HepG2 (cell line): ENCODE data around the gene HERC4. TPM values are rescaled to one million over a fixed set of nuclear protein-coding genes. Genes with fewer than 3 reads are reported as not detected.

Experiments
- ATAC-seq: fragments of 200-7000 bp; cut with Tn5 transposase; 3 replicates; pipeline ENCODE4 v1.9.1; 2020; ENCODE audit warnings: mild to moderate bottlenecking, moderate library complexity
- BruUV-seq: library from RNA; stranded (reverse); fragments of 400-500 nt; replicated peaks from 2 replicates; lab custom pipeline; 2021; lab: Mats Ljungman, UMichigan
- CTCF ChIA-PET: fragments of 300-600 bp; formaldehyde crosslinking; extraction: SDS; loops from one replicate; lab custom pipeline; 2021; ENCODE audit warnings: low total read pairs, inconsistent platforms, low intra/inter-chr PET ratio; lab: Yijun Ruan, JAX
- POLR2A ChIA-PET: fragments of 350-600 bp; sonication (Branson Sonifier 250); formaldehyde crosslinking; loops from one replicate; lab custom pipeline; 2020; ENCODE audit warnings: antibody characterized with exemption, inconsistent platforms; lab: Yijun Ruan, JAX
- DNase-seq: peaks from one replicate; pipeline ENCODE4 v3.0.0-alpha.2; 2015; ENCODE audit warnings: low spot score
- FAIRE-seq: peaks from 3 replicates; lab custom pipeline; 2011; peaks lifted over from hg19 to GRCh38; lab: Jason Lieb, UNC
- H2AFZ ChIP-seq: one replicate; pipeline ENCODE4 v1.6.1; 2011; ENCODE audit warnings: low read length, inconsistent platforms
- H3K27ac ChIP-seq: fragments of 300-600 bp; 3 replicates; pipeline ENCODE4 v1.8.0; 2011; ENCODE audit warnings: mixed run types, mild to moderate bottlenecking, mixed read lengths, low read length, inconsistent platforms; ENCODE audit not compliant: insufficient read depth; ENCODE audit errors: extremely low read length
- H3K27me3 ChIP-seq, 2 experiments: fragments of 200-600 bp in 1 of 2; 2 replicates in 1 of 2; 3 replicates in 1 of 2; pipeline versions ENCODE4 v1.6.0 to v1.8.0; 2011; ENCODE audit warnings: low read length in 2 of 2, mild to moderate bottlenecking in 2 of 2, moderate library complexity in 2 of 2, inconsistent platforms in 1 of 2; ENCODE audit not compliant: insufficient read depth in 2 of 2, control insufficient read depth in 1 of 2
- H3K36me3 ChIP-seq, 2 experiments: fragments of 200-600 bp in 1 of 2; replicated peaks in 1 of 2; 2 replicates in 1 of 2; 3 replicates in 1 of 2; pipeline versions ENCODE4 v1.5.1 to v1.8.0; 2011; ENCODE audit warnings: low read length in 2 of 2, inconsistent platforms in 1 of 2; ENCODE audit not compliant: insufficient read depth in 2 of 2, control insufficient read depth in 1 of 2
- H3K4me1 ChIP-seq: 2 replicates; pipeline ENCODE4 v1.5.1; 2012; ENCODE audit warnings: low read length, inconsistent platforms; ENCODE audit not compliant: insufficient read depth
- H3K4me2 ChIP-seq: 2 replicates; pipeline ENCODE4 v1.6.0; 2011; ENCODE audit warnings: low read depth, low read length, inconsistent platforms
- H3K4me3 ChIP-seq, 3 experiments: fragments of 200-600 bp in 1 of 3; sonication (generic), shearing (Covaris generic) in 1 of 3; replicated peaks in 1 of 3; 2 replicates each; pipeline ENCODE4 v1.5.1; 2011 to 2016; ENCODE audit warnings: low read length in 3 of 3, inconsistent platforms in 2 of 3, low read depth in 2 of 3, mild to moderate bottlenecking in 2 of 3, control low read depth in 1 of 3, mixed read lengths in 1 of 3; ENCODE audit not compliant: insufficient read depth in 1 of 3
- H3K79me2 ChIP-seq: one replicate; pipeline ENCODE4 v1.6.1; 2011; ENCODE audit warnings: low read length, inconsistent platforms; ENCODE audit not compliant: insufficient read depth
- H3K9ac ChIP-seq: 2 replicates; pipeline ENCODE4 v1.6.0; 2011; ENCODE audit warnings: mild to moderate bottlenecking, low read depth, low read length, inconsistent platforms; ENCODE audit not compliant: insufficient read depth
- H3K9me3 ChIP-seq: 2 replicates; pipeline ENCODE4 v1.5.1; 2012; ENCODE audit warnings: mild to moderate bottlenecking, low read length
- H4K20me1 ChIP-seq: 2 replicates; pipeline ENCODE4 v1.6.0; 2011; ENCODE audit warnings: inconsistent platforms, mild to moderate bottlenecking, low read length, moderate library complexity; ENCODE audit not compliant: insufficient read depth
- BRCA1 ChIP-seq: sonication (generic); formaldehyde crosslinking; IDR thresholded peaks from 2 replicates; pipeline ENCODE4 v1.4.0; 2020; ENCODE audit warnings: missing genetic modification reagents
- DNMT3B ChIP-seq: conservative IDR thresholded peaks from 2 replicates; pipeline ENCODE4 v1.6.1; 2016; ENCODE audit warnings: missing biosample characterization, control low read depth
- KDM5A ChIP-seq: fragments of 200-600 bp; sonication (generic); IDR thresholded peaks from 2 replicates; pipeline ENCODE4 v1.7.0; 2018; ENCODE audit warnings: antibody characterized with exemption, mild to moderate bottlenecking, low read length, borderline replicate concordance
- KLF6 ChIP-seq: IDR thresholded peaks from 2 replicates; pipeline ENCODE4 v1.8.0; 2016; ENCODE audit warnings: missing biosample characterization, missing genetic modification reagents
- PHB2 ChIP-seq: fragments of 450-650 bp; IDR thresholded peaks from 2 replicates; pipeline ENCODE4 v1.6.1; 2018; ENCODE audit not compliant: partially characterized antibody
- SIN3A ChIP-seq: IDR thresholded peaks from 2 replicates; pipeline ENCODE4 v1.6.1; 2011; ENCODE audit warnings: low read depth, mild to moderate bottlenecking, control low read depth, low read length, borderline replicate concordance
- ZFP1 ChIP-seq: IDR thresholded peaks from 2 replicates; pipeline ENCODE4 v1.6.1; 2016
- ZFP82 ChIP-seq: sonication (generic); formaldehyde crosslinking; IDR thresholded peaks from 2 replicates; pipeline ENCODE4 v1.5.1; 2020; ENCODE audit warnings: mild to moderate bottlenecking, missing genetic modification reagents, borderline replicate concordance
- ZNF33A ChIP-seq: sonication (generic); formaldehyde crosslinking; IDR thresholded peaks from 2 replicates; pipeline ENCODE4 v1.5.1; 2020; ENCODE audit warnings: missing genetic modification reagents, mild to moderate bottlenecking, moderate library complexity, borderline replicate concordance
- ZNF446 ChIP-seq: sonication (generic); formaldehyde crosslinking; IDR thresholded peaks from 2 replicates; pipeline ENCODE4 v1.5.0; 2020; ENCODE audit warnings: mild to moderate bottlenecking, missing genetic modification reagents
- ZNF615 ChIP-seq: sonication (generic); formaldehyde crosslinking; IDR thresholded peaks from 2 replicates; pipeline ENCODE4 v1.5.0; 2020; ENCODE audit warnings: mild to moderate bottlenecking, missing genetic modification reagents, borderline replicate concordance
- ZNF660 ChIP-seq: sonication (generic); formaldehyde crosslinking; IDR thresholded peaks from 2 replicates; pipeline ENCODE4 v1.5.1; 2020; ENCODE audit warnings: mild to moderate bottlenecking, low read depth, missing genetic modification reagents, borderline replicate concordance
- ZNF777 ChIP-seq: sonication (generic); formaldehyde crosslinking; IDR thresholded peaks from 2 replicates; pipeline ENCODE4 v1.4.0; 2020; ENCODE audit warnings: missing genetic modification reagents
- ZNF790 ChIP-seq: sonication (generic); formaldehyde crosslinking; IDR thresholded peaks from 2 replicates; pipeline ENCODE4 v1.8.0; 2022; ENCODE audit warnings: missing genetic modification reagents, mild to moderate bottlenecking, borderline replicate concordance
- WGBS: methylation state at CpG from one replicate; pipeline ENCODE4 v1.1.6; 2017; ENCODE audit warnings: low lambda C conversion rate; 5-methylcytosine and 5-hydroxymethylcytosine counted together
- in situ Hi-C: cut with HindIII; loops from 2 replicates; pipeline ENCODE4 v1.10.0; 2017; ENCODE audit warnings: low pct_unique_long_range_greater_than_20kb; ENCODE audit not compliant: extremely low pct_ligation_motif_present
- intact Hi-C: fragments of 100-400 bp; cut with micrococcal nuclease; formaldehyde crosslinking; loops from one replicate; pipeline ENCODE4 v1.10.0; 2022; ENCODE audit not compliant: unreplicated experiment
- polyA plus RNA-seq, 8 experiments: library from polyadenylated mRNA; depleted of rRNA in 3 of 8; stranded (reverse) in 7 of 8; unstranded in 1 of 8; fragments of >200 nt; fragmentation: Illumina TruSeq in 4 of 8; extraction: Trizol in 4 of 8; gene quantifications; 2 replicates each; pipeline versions ENCODE4 v1.2.1 to v1.2.3, GENCODE V29; 2011 to 2016; ENCODE audit warnings: low read depth in 4 of 8, missing spikeins in 1 of 8, mixed read lengths in 1 of 8; ENCODE audit not compliant: insufficient read depth in 1 of 8
- total RNA-seq, 5 experiments: library from RNA; depleted of rRNA; stranded (reverse); fragments of >200 nt; fragmentation: Illumina TruSeq; extraction: Trizol; gene quantifications; 2 replicates each; pipeline ENCODE4 v1.2.3, GENCODE V29; 2016; ENCODE audit warnings: low read depth in 1 of 5

Gene HERC4
- total and polyA plus RNA-seq, 2 of the 13 experiments (the other 11 are each of a cell fraction or from before 2014, with no cell fraction given), result 9.8 to 20.2 TPM

DNA sequence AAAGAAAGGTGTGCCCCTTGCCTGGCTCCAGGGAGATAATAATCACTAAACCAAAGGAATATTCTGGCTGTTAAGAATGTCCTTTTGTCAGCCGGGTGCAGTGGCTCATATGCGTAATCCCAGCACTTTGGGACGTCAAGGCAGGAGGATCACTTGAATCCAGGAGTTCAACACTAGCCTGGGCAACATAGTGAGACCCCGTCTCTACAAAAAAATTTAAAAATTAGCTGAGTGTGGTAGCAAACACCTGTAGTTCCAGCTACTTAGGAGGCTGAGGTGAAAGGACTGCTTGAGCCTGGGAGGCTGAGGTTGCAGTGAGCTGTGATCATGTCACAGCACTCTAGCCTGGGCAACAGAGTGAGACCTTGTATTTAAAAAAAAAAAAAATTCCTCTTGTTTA is 74.1 kb downstream of the HERC4 start:
- in situ Hi-C loops, result no loop called here
- H2AFZ ChIP-seq, result no peak overlapping the region
- TF ChIP-seq ZNF615 (CRISPR knock-in tag) (no peak), ZNF33A (CRISPR knock-in tag) (no peak), PHB2 (no peak), KLF6 (CRISPR knock-in tag) (no peak), ZFP82 (CRISPR knock-in tag) (no peak), DNMT3B (CRISPR knock-in tag) (no peak), ZNF790 (CRISPR knock-in tag) (no peak), ZNF660 (CRISPR knock-in tag) (no peak), ZFP1 (CRISPR knock-in tag) (no peak), BRCA1 (no peak), ZNF446 (CRISPR knock-in tag) (no peak), KDM5A (no peak), ZNF777 (CRISPR knock-in tag) (no peak), SIN3A (no peak)
- TF ChIP-seq, all 625 proteins: peak for 0
- Histone ChIP-seq H3K9ac (no peak overlapping the region), H3K4me3 (no peak overlapping the region), H3K36me3 (peaks cover 0 to 11% of the 10 kb centered on the region in 2 experiments; a peak in 3 of 5 replicates), H3K9me3 (no peaks in the 10 kb centered on the region), H3K79me2 (no peaks in the 10 kb centered on the region), H3K27me3 (no peaks in the 10 kb centered on the region), H3K27ac (no peak overlapping the region), H3K4me2 (no peak overlapping the region), H3K4me1 (no peaks in the 10 kb centered on the region), H4K20me1 (no peaks in the 10 kb centered on the region)
- no peak for DNase-seq
- no peak for ATAC-seq
- CTCF ChIA-PET, result no interaction called here
- intact Hi-C loops, result no loop called here
- no TSS peak for BruUV-seq
- WGBS, result 97% methylated on average over 4 of the region's 4 CpGs
- FAIRE-seq, result no peak
- POLR2A ChIA-PET, result no interaction called here
